Measurements from ENCODE around the gene DGKB.

The DGKB gene

GRCh38 chr7:14487701-14488395, 414.7 kb downstream of the DGKB start:
- no peak for DNase-seq (ENCODE audit: low read depth in 1 of 2, low spot score in 1 of 2)
- no peaks in the 10 kb centered on the region for H3K27me3 ChIP-seq (ENCODE audit: insufficient read depth, poor library complexity, severe bottlenecking)
- TF ChIP-seq POLR2AphosphoS5 (IDR thresholded peaks at IDR 0.05; ENCODE audit: low read depth) (no peak), GABPA (IDR thresholded peaks at IDR 0.05; ENCODE audit: low read depth) (no peak), REST (IDR thresholded peaks at IDR 0.05; ENCODE audit: insufficient replicate concordance, low read depth) (no peak), SPI1 (IDR thresholded peaks at IDR 0.05; ENCODE audit: borderline replicate concordance, low read depth) (no peak)
- TF ChIP-seq, protein P1, sequence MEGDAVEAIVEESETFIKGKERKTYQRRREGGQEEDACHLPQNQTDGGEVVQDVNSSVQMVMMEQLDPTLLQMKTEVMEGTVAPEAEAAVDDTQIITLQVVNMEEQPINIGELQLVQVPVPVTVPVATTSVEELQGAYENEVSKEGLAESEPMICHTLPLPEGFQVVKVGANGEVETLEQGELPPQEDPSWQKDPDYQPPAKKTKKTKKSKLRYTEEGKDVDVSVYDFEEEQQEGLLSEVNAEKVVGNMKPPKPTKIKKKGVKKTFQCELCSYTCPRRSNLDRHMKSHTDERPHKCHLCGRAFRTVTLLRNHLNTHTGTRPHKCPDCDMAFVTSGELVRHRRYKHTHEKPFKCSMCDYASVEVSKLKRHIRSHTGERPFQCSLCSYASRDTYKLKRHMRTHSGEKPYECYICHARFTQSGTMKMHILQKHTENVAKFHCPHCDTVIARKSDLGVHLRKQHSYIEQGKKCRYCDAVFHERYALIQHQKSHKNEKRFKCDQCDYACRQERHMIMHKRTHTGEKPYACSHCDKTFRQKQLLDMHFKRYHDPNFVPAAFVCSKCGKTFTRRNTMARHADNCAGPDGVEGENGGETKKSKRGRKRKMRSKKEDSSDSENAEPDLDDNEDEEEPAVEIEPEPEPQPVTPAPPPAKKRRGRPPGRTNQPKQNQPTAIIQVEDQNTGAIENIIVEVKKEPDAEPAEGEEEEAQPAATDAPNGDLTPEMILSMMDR (IDR thresholded peaks at IDR 0.05; ENCODE audit: insufficient read depth, low read length) = no peak
- H3K4me3 ChIP-seq (replicated peaks; ENCODE audit: insufficient read depth, low read length) = no peak overlapping the region
- no peak overlapping the region for H3K27ac ChIP-seq (replicated peaks)

DNA sequence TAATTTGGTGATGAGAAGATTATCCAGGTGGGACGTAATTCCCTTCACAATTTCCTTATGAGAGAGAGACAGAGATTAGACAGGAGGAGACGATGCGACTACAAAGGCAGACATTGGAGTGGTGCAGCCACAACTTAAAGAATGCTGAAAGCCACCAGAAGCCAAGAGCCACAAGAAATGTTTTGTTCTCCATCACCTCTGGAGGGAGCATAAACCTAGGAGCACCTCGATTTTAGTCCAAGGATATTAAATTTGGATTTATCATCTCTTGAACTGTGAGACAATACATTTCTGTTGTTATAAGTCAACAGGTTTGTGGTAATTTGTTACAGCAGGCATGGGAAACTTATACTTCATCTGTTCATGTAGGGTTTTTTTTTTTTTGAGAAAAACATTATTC, 418.9 kb downstream of the DGKB start:
- DNase-seq (ENCODE audit: low read depth in 1 of 2, low spot score in 1 of 2) = no peak
- Histone ChIP-seq H3K4me3 (replicated peaks; ENCODE audit: insufficient read depth, low read length) (no peak overlapping the region), H3K27ac (replicated peaks) (no peak overlapping the region), H3K27me3 (ENCODE audit: insufficient read depth, poor library complexity, severe bottlenecking) (no peaks in the 10 kb centered on the region)
- TF ChIP-seq, protein P1 (IDR thresholded peaks at IDR 0.05; ENCODE audit: insufficient read depth, low read length) = no peak
- TF ChIP-seq POLR2AphosphoS5 (IDR thresholded peaks at IDR 0.05; ENCODE audit: low read depth) (no peak), REST (IDR thresholded peaks at IDR 0.05; ENCODE audit: insufficient replicate concordance, low read depth) (no peak), SPI1 (IDR thresholded peaks at IDR 0.05; ENCODE audit: borderline replicate concordance, low read depth) (no peak)

- Histone ChIP-seq H3K27ac (replicated peaks) (no peak overlapping the region), H3K4me3 (replicated peaks; ENCODE audit: insufficient read depth, low read length) (no peak overlapping the region), H3K27me3 (ENCODE audit: insufficient read depth, poor library complexity, severe bottlenecking) (no peaks in the 10 kb centered on the region)
- no peak for DNase-seq (ENCODE audit: low read depth in 1 of 2, low spot score in 1 of 2)
- no peak for TF ChIP-seq SPI1 (IDR thresholded peaks at IDR 0.05; ENCODE audit: borderline replicate concordance, low read depth)
- no peak for TF ChIP-seq REST (IDR thresholded peaks at IDR 0.05; ENCODE audit: insufficient replicate concordance, low read depth)
- no peak for TF ChIP-seq GABPA (IDR thresholded peaks at IDR 0.05; ENCODE audit: low read depth)
- TF ChIP-seq, protein P1 (IDR thresholded peaks at IDR 0.05; ENCODE audit: insufficient read depth, low read length) = no peak
- TF ChIP-seq POLR2AphosphoS5 (IDR thresholded peaks at IDR 0.05; ENCODE audit: low read depth) = no peak
These were observed 422.3 kb downstream of the DGKB start for GRCh38 chr7:14480281-14480680.
